HG03159 (cell line): Measurements from ENCODE around the gene SIRT2.
A peak's percentile ranks its signal among the peaks of the same experiment; 100 is the strongest.
"Not testable (repeated sequence)": the region's sequence is repeated elsewhere in the genome, so short reads cannot be mapped to it uniquely, and the experiment has no call there.

Experiments
- ATAC-seq: cut with Tn5 transposase; IDR thresholded peaks from one replicate; pipeline ENCODE4 v1.9.1; 2021; ENCODE audit warnings: mild to moderate bottlenecking, moderate library complexity; ENCODE audit not compliant: unreplicated experiment

SIRT2 gene

GRCh38 chr19:38899447-38900201 lies at the start of gene SIRT2, which contains the start of gene NFKBIB:
SIRT2 (minus strand) TSS chr19:38899618; CDS start chr19:38899521, 97 bp downstream.
NFKBIB (plus strand) TSS chr19:38899969; CDS start chr19:38900033, 64 bp downstream.
- peak; percentile 87 for ATAC-seq

DNA sequence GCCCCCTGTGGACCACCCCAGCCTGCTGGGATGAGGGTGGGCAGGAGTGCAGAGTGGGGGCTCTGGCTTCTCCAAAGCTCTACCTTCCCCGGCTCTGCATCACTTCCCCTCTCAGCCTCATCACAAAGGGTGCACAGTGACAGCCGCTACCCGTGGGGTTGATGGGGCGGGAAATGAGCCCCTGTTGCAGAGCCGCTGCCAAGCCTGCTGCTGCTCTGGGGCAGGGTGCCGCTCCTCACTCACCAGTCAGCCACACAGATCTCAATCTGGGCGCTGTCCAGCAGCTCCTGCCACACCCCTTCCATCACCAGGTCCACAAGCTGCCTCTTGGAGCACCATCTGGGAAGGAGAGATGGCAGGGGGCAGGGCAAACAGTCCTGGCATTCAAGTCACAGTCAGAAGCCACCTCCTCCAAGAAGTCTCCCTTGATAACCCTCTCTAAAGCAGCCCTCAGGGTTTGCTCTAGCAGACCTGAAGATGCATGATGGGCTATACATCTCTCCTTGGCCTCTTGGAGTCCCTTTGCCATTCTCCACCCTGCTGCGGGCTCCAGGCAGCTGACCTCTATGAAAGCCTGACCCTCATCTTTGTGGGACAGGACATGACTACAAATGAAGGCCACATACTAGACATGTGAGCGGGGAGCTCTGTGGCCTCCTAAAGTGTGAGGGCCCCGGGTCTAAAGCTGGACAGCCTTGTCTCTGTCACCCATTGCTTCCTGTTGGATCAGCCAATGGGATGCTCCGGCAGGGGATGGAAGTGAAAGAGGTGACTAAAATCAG lies 47.0 kb upstream of the SIRT2 start:
- no peak for ATAC-seq

- no peak for ATAC-seq
Observed at GRCh38 chr19:38945562-38946228, 46.3 kb upstream of the SIRT2 start.

DNA sequence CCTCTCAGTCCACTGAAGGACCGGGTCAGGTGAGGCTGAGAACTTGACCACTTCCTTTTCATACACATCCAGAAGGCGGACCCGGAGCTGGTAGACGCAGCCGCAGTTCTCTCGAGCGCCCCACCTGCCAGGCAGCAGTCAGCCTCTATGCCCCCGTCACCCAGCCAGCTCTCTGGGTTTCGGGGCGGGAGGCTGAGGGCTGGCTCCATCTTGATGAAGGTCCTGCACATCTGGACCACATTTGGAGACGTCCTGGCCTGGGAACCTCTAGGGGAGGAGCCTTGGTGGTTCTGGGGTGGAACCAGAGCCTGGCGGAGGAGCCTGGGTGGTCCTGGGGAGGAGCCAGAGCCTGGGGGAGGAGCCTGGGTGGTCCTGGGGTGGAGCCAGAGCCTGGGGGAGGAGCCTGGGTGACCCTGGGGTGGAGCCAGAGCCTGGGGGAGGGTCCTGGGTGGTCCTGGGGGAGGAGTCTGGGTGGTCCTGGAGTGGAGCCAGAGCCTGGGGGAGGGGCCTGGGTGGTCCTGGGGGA lies 45.6 kb upstream of the SIRT2 start:
- ATAC-seq, result no peak

GRCh38 chr19:38942471-38943181 lies 43.2 kb upstream of the SIRT2 start:
- ATAC-seq, result no peak

DNA sequence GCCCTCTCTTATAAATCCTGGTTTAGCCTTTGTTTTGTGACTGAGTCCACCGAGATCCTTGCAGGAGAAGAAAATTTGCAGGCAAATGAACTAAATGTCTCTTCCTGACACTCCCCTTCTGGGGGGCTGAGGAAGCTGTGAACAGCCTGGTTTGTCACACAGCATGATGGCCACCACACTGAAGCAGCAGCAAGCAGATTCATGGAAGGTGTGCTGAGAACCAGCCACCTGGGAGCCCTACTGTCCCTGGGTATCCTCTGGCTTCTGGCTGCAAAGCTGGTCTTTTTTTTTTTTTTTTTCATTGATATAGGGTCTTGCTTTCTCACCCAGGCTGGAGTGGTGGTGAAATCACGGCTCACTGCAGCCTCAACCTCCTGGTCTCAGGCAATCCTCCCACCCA lies 42.6 kb upstream of the SIRT2 start:
- ATAC-seq, result no peak

- not testable (repeated sequence) for ATAC-seq
Observed at GRCh38 chr19:38941466-38941865, 42.0 kb upstream of the SIRT2 start.

DNA sequence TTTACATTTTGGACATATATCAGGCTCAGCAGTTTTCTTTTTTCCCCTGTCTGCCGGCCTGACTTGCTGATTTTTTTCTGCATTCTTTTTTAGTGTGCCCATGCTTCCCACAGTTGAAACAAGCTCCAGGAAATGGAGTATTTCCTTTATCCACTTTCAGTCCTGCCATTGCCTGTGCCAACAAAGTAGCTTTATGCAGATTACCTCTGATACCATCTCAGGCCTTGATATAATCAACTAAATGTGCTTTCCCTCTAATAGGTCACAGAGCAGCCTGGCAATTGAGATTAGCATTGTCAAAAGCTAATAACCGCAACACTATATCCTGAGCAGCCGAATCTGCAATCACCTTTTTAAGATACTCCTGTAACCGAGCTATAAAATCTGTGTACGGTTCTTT lies 40.5 kb upstream of the SIRT2 start:
- no peak for ATAC-seq

DNA sequence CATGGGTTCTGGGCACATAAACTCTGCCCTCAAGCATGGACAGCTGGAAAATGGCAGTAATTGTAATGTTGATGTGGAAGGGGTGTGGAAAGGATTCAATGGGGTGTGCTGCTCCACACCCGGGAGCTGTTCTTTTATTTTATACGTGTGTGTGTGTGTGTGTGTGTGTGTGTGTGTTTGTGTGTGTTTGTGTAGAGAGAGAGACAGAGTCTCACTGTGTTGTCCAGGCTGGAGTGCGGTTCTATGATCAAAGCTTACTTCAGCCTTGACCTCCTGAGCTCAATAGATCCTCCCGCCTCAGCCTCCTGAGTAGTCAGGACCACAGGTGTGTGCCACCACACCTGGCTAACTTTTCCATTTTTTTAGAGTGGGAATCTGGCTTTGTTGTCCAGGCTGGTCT lies 34.1 kb upstream of the SIRT2 start:
- no peak for ATAC-seq

GRCh38 chr19:38932425-38933179 lies 33.2 kb upstream of the SIRT2 start:
- no peak for ATAC-seq

GRCh38 chr19:38931521-38931793 lies 32.0 kb upstream of the SIRT2 start:
- ATAC-seq, result no peak

GRCh38 chr19:38930776-38931520 lies 31.5 kb upstream of the SIRT2 start, which contains the start of gene MRPS12:
MRPS12 (plus strand) TSS chr19:38930944; CDS start chr19:38931295, 351 bp downstream.
- ATAC-seq, result peak; percentile 85

GRCh38 chr19:38929929-38930775 lies 30.7 kb upstream of the SIRT2 start, which contains the start of gene SARS2:
SARS2 (minus strand) TSS chr19:38930763; CDS start chr19:38930736, 27 bp downstream.
- peak; percentile 61 for ATAC-seq

- no peak for ATAC-seq
Observed at GRCh38 chr19:38928391-38929001, 29.1 kb upstream of the SIRT2 start.

GRCh38 chr19:38924388-38924787 lies 25.0 kb upstream of the SIRT2 start:
- no peak for ATAC-seq

GRCh38 chr19:38922482-38922881 lies 23.1 kb upstream of the SIRT2 start:
- ATAC-seq, result no peak

GRCh38 chr19:38921420-38922274 lies 22.2 kb upstream of the SIRT2 start:
- ATAC-seq, result no peak
